NCI-H128 (cell line): ENCODE measurements around the gene HES6.

Experiments
- DNase-seq: peaks from one replicate; lab custom pipeline; 2025; ENCODE audit not compliant: unreplicated experiment; lab: John Stamatoyannopoulos, UW

HES6 gene

DNA sequence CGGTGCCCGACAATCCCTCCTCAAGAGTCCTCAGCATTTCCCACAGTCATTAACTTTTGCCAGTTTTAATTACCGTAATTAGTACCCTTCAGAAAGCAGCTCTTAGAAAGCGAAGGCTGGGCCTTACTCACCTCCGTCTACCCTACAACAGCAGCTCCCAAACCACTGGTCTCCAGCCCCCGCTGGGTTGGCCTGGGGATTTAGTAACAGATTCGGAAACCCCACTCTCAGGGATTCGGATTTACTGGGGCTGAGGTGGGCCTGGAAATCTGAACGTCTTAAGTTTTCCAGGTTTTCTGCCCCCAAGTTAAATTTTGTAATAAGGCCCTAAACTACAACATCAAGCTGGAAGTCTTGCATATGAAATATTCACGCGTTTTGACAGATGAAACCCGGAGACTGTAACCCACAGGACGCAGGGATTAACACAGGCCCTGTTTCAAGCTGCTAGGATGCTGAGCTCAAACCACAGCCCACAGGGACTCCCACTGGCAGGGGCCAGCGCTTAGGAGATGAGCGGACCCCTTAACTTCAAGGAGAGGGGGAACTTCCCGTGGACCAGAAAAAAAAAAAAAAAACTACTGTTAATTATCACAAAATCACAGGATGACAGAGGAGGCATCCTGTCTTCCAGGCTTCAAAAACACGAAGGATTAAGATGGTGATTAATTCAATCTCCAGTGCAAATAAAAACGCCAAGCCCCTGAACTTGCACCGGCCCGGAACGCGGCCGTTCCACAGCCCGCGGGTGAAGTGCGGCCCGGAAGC is 37.3 kb downstream of the HES6 start:
- DNase-seq, result no peak

DNA sequence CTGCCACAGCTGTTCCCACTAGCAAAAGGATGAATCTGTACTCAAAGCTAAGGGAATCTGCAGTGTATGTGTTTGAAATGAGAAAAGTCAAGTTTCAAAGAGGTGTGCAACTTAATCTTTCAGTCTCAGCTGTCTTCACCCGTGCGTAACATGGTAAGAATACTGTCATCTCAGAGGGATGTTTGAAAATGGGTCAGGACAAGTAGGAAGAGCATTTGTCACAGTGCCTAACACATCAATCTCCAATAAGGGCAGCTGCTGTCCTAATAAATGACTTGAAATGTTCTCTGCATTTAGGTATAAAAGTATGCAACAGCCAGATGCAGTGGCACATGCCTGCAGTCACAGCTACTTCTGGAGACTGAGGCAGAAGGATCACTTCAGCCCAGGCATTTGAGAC is 49.4 kb downstream of the HES6 start:
- no peak for DNase-seq
